ENCODE results near the gene CNIH4. TPM values are rescaled to one million over a fixed set of nuclear protein-coding genes. Genes with fewer than 3 reads are reported as not detected.
A peak's percentile ranks its signal among the peaks of the same experiment; 100 is the strongest.

Gene CNIH4
- total RNA-seq, 1 experiment from 2014 or later, result 77.8 TPM

DNA sequence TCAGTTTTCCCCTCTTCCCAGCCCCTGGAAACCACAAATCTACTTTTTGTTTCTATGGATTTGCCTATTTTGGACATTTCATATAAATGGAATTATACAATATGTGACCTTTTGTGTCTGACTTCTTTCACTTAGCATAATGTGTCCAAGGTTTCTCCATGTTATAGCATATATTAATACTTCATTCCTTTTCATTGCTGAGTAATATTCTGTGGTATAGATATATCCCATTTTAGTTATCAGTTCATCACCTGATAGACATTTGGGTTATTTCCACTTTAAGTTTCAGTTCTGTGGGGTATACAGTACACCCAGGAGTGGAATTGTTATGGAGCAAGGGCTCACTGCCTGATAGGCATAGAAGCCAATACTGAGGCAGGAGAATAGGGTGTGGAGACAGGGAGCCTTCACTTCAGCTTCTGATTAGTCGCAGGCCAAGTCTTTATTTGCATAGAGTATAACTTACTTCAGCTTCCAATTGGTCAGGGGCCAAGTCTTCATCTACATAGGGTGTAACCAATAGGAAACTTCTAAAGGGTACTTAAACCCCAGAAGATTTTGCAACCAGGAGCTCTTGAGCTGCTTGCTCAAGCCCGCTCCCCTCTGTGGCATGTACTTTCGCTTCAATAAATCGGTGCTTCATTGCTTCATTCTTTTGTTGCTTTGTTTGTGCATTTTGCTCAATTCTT, 18.4 kb upstream of the CNIH4 start:
- Mint-ChIP-seq H3K27ac (no peak overlapping the region), H3K36me3 (peaks cover 19% of the 10 kb centered on the region), H3K9me3 (peaks cover 27% of the 10 kb centered on the region), H3K27me3 (ENCODE audit: low read depth) (no peaks in the 10 kb centered on the region; the same call in 1 of the 2 replicates), H3K4me1 (peaks cover 24% of the 10 kb centered on the region), H3K4me3 (no peak overlapping the region)
- ATAC-seq, result no peak; the same call in 1 of the 2 replicates
- TF ChIP-seq, protein P1, sequence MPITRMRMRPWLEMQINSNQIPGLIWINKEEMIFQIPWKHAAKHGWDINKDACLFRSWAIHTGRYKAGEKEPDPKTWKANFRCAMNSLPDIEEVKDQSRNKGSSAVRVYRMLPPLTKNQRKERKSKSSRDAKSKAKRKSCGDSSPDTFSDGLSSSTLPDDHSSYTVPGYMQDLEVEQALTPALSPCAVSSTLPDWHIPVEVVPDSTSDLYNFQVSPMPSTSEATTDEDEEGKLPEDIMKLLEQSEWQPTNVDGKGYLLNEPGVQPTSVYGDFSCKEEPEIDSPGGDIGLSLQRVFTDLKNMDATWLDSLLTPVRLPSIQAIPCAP (CRISPR knock-in tag; IDR thresholded peaks at IDR 0.05), result no peak
- no peak for TF ChIP-seq ETV6 (CRISPR knock-in tag; IDR thresholded peaks at IDR 0.05)
- TF ChIP-seq TCF7 (CRISPR knock-in tag; IDR thresholded peaks at IDR 0.05; ENCODE audit: low read depth), result no peak
- TF ChIP-seq SMAD4 (CRISPR knock-in tag; IDR thresholded peaks at IDR 0.05), result no peak
- TF ChIP-seq PRRX2 (CRISPR knock-in tag; IDR thresholded peaks at IDR 0.05), result no peak
- TF ChIP-seq, protein P2, sequence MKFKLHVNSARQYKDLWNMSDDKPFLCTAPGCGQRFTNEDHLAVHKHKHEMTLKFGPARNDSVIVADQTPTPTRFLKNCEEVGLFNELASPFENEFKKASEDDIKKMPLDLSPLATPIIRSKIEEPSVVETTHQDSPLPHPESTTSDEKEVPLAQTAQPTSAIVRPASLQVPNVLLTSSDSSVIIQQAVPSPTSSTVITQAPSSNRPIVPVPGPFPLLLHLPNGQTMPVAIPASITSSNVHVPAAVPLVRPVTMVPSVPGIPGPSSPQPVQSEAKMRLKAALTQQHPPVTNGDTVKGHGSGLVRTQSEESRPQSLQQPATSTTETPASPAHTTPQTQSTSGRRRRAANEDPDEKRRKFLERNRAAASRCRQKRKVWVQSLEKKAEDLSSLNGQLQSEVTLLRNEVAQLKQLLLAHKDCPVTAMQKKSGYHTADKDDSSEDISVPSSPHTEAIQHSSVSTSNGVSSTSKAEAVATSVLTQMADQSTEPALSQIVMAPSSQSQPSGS (CRISPR knock-in tag; IDR thresholded peaks at IDR 0.05; ENCODE audit: borderline replicate concordance, low read depth), result no peak
- TF ChIP-seq, protein P3, sequence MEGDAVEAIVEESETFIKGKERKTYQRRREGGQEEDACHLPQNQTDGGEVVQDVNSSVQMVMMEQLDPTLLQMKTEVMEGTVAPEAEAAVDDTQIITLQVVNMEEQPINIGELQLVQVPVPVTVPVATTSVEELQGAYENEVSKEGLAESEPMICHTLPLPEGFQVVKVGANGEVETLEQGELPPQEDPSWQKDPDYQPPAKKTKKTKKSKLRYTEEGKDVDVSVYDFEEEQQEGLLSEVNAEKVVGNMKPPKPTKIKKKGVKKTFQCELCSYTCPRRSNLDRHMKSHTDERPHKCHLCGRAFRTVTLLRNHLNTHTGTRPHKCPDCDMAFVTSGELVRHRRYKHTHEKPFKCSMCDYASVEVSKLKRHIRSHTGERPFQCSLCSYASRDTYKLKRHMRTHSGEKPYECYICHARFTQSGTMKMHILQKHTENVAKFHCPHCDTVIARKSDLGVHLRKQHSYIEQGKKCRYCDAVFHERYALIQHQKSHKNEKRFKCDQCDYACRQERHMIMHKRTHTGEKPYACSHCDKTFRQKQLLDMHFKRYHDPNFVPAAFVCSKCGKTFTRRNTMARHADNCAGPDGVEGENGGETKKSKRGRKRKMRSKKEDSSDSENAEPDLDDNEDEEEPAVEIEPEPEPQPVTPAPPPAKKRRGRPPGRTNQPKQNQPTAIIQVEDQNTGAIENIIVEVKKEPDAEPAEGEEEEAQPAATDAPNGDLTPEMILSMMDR (IDR thresholded peaks at IDR 0.05), result no peak
- TF ChIP-seq NFE2L1 (CRISPR knock-in tag; IDR thresholded peaks at IDR 0.05), result no peak
- TF ChIP-seq, protein P4, sequence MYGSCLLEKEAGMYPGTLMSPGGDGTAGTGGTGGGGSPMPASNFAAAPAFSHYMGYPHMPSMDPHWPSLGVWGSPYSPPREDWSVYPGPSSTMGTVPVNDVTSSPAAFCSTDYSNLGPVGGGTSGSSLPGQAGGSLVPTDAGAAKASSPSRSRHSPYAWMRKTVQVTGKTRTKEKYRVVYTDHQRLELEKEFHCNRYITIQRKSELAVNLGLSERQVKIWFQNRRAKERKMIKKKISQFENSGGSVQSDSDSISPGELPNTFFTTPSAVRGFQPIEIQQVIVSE (CRISPR knock-in tag; IDR thresholded peaks at IDR 0.05; ENCODE audit: borderline replicate concordance), result no peak
- TF ChIP-seq TP53 (CRISPR knock-in tag; IDR thresholded peaks at IDR 0.05), result no peak
- no peak for TF ChIP-seq ZNF121 (CRISPR knock-in tag; IDR thresholded peaks at IDR 0.05)
- TF ChIP-seq GABPB1 (CRISPR knock-in tag; IDR thresholded peaks at IDR 0.05), result no peak
- no peak for TF ChIP-seq ESRRA (CRISPR knock-in tag; IDR thresholded peaks at IDR 0.05; ENCODE audit: borderline replicate concordance)
- no peak for TF ChIP-seq OVOL2 (CRISPR knock-in tag; IDR thresholded peaks at IDR 0.05; ENCODE audit: borderline replicate concordance)
- TF ChIP-seq ZNF423 (CRISPR knock-in tag; IDR thresholded peaks at IDR 0.05), result no peak
- TF ChIP-seq IRF2 (CRISPR knock-in tag; IDR thresholded peaks at IDR 0.05; ENCODE audit: borderline replicate concordance, low read depth), result no peak
- POLR2A ChIA-PET, result no interaction called here
- DNase-seq (ENCODE audit: low spot score), result no peak
- CTCF ChIA-PET, result interaction anchor here (0.6 kb wide), 1 partner anchor 164 kb away, joined by 4 read pairs; no protein-coding TSS in a partner anchor

DNA sequence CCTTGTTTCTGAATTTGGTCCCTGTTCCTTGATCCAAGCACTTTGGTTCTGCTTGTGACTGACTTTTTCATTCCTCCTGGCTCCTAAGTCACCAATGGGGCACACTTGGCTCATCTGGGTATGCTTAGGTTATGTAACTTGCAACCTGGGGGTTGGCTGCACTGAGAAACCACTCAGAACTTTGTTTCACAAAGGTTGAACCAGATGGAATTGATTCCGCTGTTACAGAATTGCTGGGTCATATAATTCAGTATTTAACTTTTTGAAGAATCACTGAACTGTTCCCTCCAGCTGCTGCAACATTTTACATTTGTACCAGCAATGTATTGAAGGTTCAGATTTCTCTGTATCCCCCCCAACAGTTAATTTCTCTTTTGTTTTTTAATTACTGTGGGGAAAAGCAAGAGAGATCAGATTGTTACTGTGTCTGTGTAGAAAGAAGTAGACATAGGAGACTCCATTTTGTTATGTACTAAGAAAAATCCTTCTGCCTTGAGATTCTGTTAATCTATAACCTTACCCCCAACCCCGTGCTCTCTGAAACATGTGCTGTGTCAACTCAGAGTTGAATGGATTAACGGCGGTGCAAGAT, 17.1 kb upstream of the CNIH4 start:
- DNase-seq (ENCODE audit: low spot score) (no peak), ATAC-seq (no peak)
- Mint-ChIP-seq H3K4me1 (peaks cover 15% of the 10 kb centered on the region), H3K9me3 (peaks cover 40% of the 10 kb centered on the region), H3K4me3 (no peak overlapping the region), H3K27ac (peak overlapping the region; percentile 73), H3K27me3 (ENCODE audit: low read depth) (peaks cover 3% of the 10 kb centered on the region), H3K36me3 (peaks cover 31% of the 10 kb centered on the region)
- CTCF ChIA-PET, result interaction anchor here (0.6 kb wide), 1 partner anchor 1959 kb away, joined by 4 read pairs; no protein-coding TSS in a partner anchor
- POLR2A ChIA-PET, result no interaction called here
- TF ChIP-seq, protein P5, sequence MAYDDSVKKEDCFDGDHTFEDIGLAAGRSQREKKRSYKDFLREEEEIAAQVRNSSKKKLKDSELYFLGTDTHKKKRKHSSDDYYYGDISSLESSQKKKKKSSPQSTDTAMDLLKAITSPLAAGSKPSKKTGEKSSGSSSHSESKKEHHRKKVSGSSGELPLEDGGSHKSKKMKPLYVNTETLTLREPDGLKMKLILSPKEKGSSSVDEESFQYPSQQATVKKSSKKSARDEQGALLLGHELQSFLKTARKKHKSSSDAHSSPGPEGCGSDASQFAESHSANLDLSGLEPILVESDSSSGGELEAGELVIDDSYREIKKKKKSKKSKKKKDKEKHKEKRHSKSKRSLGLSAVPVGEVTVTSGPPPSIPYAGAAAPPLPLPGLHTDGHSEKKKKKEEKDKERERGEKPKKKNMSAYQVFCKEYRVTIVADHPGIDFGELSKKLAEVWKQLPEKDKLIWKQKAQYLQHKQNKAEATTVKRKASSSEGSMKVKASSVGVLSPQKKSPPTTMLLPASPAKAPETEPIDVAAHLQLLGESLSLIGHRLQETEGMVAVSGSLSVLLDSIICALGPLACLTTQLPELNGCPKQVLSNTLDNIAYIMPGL (CRISPR knock-in tag; IDR thresholded peaks at IDR 0.05), result no peak
- no peak for TF ChIP-seq TCF7 (CRISPR knock-in tag; IDR thresholded peaks at IDR 0.05; ENCODE audit: low read depth)
- no peak for TF ChIP-seq GTF2I (CRISPR knock-in tag; conservative IDR thresholded peaks at IDR 0.05)
- TF ChIP-seq CBFB (CRISPR knock-in tag; IDR thresholded peaks at IDR 0.05; ENCODE audit: low read depth), result no peak
- TF ChIP-seq NFATC4 (CRISPR knock-in tag; IDR thresholded peaks at IDR 0.05), result no peak
- no peak for TF ChIP-seq MXD4 (CRISPR knock-in tag; IDR thresholded peaks at IDR 0.05; ENCODE audit: borderline replicate concordance)
- TF ChIP-seq, protein P6, sequence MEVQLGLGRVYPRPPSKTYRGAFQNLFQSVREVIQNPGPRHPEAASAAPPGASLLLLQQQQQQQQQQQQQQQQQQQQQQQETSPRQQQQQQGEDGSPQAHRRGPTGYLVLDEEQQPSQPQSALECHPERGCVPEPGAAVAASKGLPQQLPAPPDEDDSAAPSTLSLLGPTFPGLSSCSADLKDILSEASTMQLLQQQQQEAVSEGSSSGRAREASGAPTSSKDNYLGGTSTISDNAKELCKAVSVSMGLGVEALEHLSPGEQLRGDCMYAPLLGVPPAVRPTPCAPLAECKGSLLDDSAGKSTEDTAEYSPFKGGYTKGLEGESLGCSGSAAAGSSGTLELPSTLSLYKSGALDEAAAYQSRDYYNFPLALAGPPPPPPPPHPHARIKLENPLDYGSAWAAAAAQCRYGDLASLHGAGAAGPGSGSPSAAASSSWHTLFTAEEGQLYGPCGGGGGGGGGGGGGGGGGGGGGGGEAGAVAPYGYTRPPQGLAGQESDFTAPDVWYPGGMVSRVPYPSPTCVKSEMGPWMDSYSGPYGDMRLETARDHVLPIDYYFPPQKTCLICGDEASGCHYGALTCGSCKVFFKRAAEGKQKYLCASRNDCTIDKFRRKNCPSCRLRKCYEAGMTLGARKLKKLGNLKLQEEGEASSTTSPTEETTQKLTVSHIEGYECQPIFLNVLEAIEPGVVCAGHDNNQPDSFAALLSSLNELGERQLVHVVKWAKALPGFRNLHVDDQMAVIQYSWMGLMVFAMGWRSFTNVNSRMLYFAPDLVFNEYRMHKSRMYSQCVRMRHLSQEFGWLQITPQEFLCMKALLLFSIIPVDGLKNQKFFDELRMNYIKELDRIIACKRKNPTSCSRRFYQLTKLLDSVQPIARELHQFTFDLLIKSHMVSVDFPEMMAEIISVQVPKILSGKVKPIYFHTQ (CRISPR knock-in tag; IDR thresholded peaks at IDR 0.05), result no peak
- TF ChIP-seq, protein P7, sequence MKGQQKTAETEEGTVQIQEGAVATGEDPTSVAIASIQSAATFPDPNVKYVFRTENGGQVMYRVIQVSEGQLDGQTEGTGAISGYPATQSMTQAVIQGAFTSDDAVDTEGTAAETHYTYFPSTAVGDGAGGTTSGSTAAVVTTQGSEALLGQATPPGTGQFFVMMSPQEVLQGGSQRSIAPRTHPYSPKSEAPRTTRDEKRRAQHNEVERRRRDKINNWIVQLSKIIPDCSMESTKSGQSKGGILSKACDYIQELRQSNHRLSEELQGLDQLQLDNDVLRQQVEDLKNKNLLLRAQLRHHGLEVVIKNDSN (CRISPR knock-in tag; IDR thresholded peaks at IDR 0.05), result no peak
- TF ChIP-seq, protein P8, sequence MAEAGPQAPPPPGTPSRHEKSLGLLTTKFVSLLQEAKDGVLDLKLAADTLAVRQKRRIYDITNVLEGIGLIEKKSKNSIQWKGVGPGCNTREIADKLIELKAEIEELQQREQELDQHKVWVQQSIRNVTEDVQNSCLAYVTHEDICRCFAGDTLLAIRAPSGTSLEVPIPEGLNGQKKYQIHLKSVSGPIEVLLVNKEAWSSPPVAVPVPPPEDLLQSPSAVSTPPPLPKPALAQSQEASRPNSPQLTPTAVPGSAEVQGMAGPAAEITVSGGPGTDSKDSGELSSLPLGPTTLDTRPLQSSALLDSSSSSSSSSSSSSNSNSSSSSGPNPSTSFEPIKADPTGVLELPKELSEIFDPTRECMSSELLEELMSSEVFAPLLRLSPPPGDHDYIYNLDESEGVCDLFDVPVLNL (CRISPR knock-in tag; IDR thresholded peaks at IDR 0.05; ENCODE audit: borderline replicate concordance, low read depth), result no peak
